GM23338 (cell line): ENCODE data around the gene CDHR5. TPM values are rescaled to one million over a fixed set of nuclear protein-coding genes. Genes with fewer than 3 reads are reported as not detected.

ENCODE experiments used
- ATAC-seq: fragments of 200-7000 bp; cut with Tn5 transposase; 3 replicates; pipeline ENCODE4 v1.9.1; 2020
- DNase-seq: peaks from one replicate; pipeline ENCODE4 v3.0.0-alpha.2; 2015; ENCODE audit warnings: low spot score
- H2AFZ ChIP-seq: fragments of 200-600 bp; sonication (generic); 2 replicates; pipeline ENCODE4 v1.8.0; 2016; ENCODE audit warnings: antibody characterized with exemption, mild to moderate bottlenecking, moderate library complexity
- H3F3A ChIP-seq: fragments of 200-600 bp; sonication (generic); replicated peaks from 2 replicates; pipeline ENCODE4 v1.8.0; 2017; ENCODE audit warnings: antibody characterized with exemption, mixed run types, low read depth
- H3K27ac ChIP-seq: fragments of 200-600 bp; sonication (generic); 2 replicates; pipeline ENCODE4 v1.6.1; 2016; ENCODE audit warnings: low read depth
- H3K27me3 ChIP-seq: fragments of 200-600 bp; sonication (generic); 2 replicates; pipeline ENCODE4 v1.8.0; 2016; ENCODE audit warnings: mild to moderate bottlenecking, mixed run types, moderate library complexity; ENCODE audit not compliant: insufficient read depth
- H3K36me3 ChIP-seq: fragments of 200-600 bp; sonication (generic); 2 replicates; pipeline ENCODE4 v1.8.0; 2016; ENCODE audit warnings: mild to moderate bottlenecking; ENCODE audit not compliant: insufficient read depth
- H3K4me1 ChIP-seq: fragments of 200-600 bp; sonication (generic); 2 replicates; pipeline ENCODE4 v1.8.0; 2016; ENCODE audit warnings: mild to moderate bottlenecking, moderate library complexity; ENCODE audit not compliant: insufficient read depth
- H3K4me2 ChIP-seq: fragments of 200-600 bp; sonication (generic); 2 replicates; pipeline ENCODE4 v1.7.1; 2017; ENCODE audit warnings: mixed run types
- H3K4me3 ChIP-seq: fragments of 200-600 bp; sonication (generic); 2 replicates; pipeline ENCODE4 v1.6.1; 2016; ENCODE audit warnings: mixed run types
- H3K79me2 ChIP-seq: fragments of 200-600 bp; sonication (generic); replicated peaks from 2 replicates; pipeline ENCODE4 v1.8.0; 2017; ENCODE audit warnings: mild to moderate bottlenecking; ENCODE audit not compliant: insufficient read depth
- H3K9me2 ChIP-seq: fragments of 200-600 bp; sonication (generic); 2 replicates; pipeline ENCODE4 v1.8.0; 2017; ENCODE audit not compliant: insufficient read depth
- H4K20me1 ChIP-seq: fragments of 200-600 bp; sonication (generic); replicated peaks from 2 replicates; pipeline ENCODE4 v1.8.0; 2017; ENCODE audit warnings: mild to moderate bottlenecking; ENCODE audit not compliant: insufficient read depth
- H3K27ac Mint-ChIP-seq: 2 replicates; pipeline ENCODE4 v1.8.0; 2020; ENCODE audit warnings: inconsistent platforms, mild to moderate bottlenecking, moderate library complexity, mixed read lengths
- H3K27me3 Mint-ChIP-seq: 3 replicates; pipeline ENCODE4 v1.8.0; 2022; ENCODE audit warnings: low read depth, mild to moderate bottlenecking, moderate library complexity, mixed read lengths, inconsistent platforms; ENCODE audit not compliant: insufficient read depth, poor library complexity
- H3K36me3 Mint-ChIP-seq: 3 replicates; pipeline ENCODE4 v1.8.0; 2021; ENCODE audit warnings: low read depth, mild to moderate bottlenecking, inconsistent platforms, moderate library complexity, mixed read lengths
- H3K4me1 Mint-ChIP-seq: 3 replicates; pipeline ENCODE4 v1.8.0; 2020; ENCODE audit warnings: mild to moderate bottlenecking, inconsistent platforms, mixed read lengths
- H3K4me3 Mint-ChIP-seq: 3 replicates; pipeline ENCODE4 v1.8.0; 2021; ENCODE audit warnings: moderate library complexity, mild to moderate bottlenecking, inconsistent platforms, mixed read lengths
- H3K9me3 Mint-ChIP-seq: 3 replicates; pipeline ENCODE4 v1.8.0; 2020; ENCODE audit warnings: moderate library complexity, mild to moderate bottlenecking, inconsistent platforms, mixed read lengths
- CREB1 ChIP-seq: fragments of 250-450 bp; sonication (Bioruptor Pico); IDR thresholded peaks from 2 replicates; pipeline ENCODE4 v1.5.0; 2020; ENCODE audit warnings: low read depth, mild to moderate bottlenecking, moderate library complexity
- EZH2 ChIP-seq: fragments of 200-600 bp; sonication (generic); IDR thresholded peaks from one replicate; pipeline ENCODE4 v1.8.0; 2017; ENCODE audit warnings: antibody characterized with exemption, mild to moderate bottlenecking, low read depth; ENCODE audit not compliant: unreplicated experiment
- EZH2phosphoT487 ChIP-seq: fragments of 200-600 bp; sonication (generic); IDR thresholded peaks from one replicate; pipeline ENCODE4 v1.8.1; 2018; ENCODE audit warnings: antibody characterized with exemption; ENCODE audit not compliant: unreplicated experiment
- JUNB ChIP-seq: IDR thresholded peaks from one replicate; pipeline ENCODE4 v1.6.1; 2016; ENCODE audit warnings: antibody characterized with exemption; ENCODE audit not compliant: unreplicated experiment
- NANOG ChIP-seq: IDR thresholded peaks from 2 replicates; pipeline ENCODE4 v1.6.1; 2016; ENCODE audit warnings: antibody characterized with exemption, borderline replicate concordance
- POLR2AphosphoS5 ChIP-seq: IDR thresholded peaks from 2 replicates; pipeline ENCODE4 v1.6.1; 2016; ENCODE audit warnings: antibody characterized with exemption, low read depth
- STAT1 ChIP-seq: IDR thresholded peaks from one replicate; pipeline ENCODE4 v1.6.1; 2016; ENCODE audit warnings: antibody characterized with exemption; ENCODE audit not compliant: unreplicated experiment
- ZNF331 ChIP-seq: fragments of 250-450 bp; sonication (Bioruptor Pico); IDR thresholded peaks from 2 replicates; pipeline ENCODE4 v1.5.0; 2020; ENCODE audit warnings: low read depth, mild to moderate bottlenecking, moderate library complexity
- ZNF462 ChIP-seq: fragments of 250-450 bp; sonication (Bioruptor Pico); IDR thresholded peaks from 2 replicates; pipeline ENCODE4 v1.5.0; 2020; ENCODE audit warnings: mild to moderate bottlenecking, moderate library complexity
- polyA plus RNA-seq: library from polyadenylated mRNA; unstranded; fragments of >200 nt; fragmentation: Nextera tagmentation; extraction: Ambion mirVana; gene quantifications from 2 replicates; pipeline ENCODE4 v1.2.1, GENCODE V29; 2016
- total RNA-seq: library from RNA; depleted of rRNA; stranded (reverse); fragments of >200 nt; shearing (Covaris generic); gene quantifications from 2 replicates; pipeline ENCODE4 v1.2.3, GENCODE V29; 2014

CDHR5 gene
- total and polyA plus RNA-seq, 2 experiments from 2014 or later = not detected

DNA sequence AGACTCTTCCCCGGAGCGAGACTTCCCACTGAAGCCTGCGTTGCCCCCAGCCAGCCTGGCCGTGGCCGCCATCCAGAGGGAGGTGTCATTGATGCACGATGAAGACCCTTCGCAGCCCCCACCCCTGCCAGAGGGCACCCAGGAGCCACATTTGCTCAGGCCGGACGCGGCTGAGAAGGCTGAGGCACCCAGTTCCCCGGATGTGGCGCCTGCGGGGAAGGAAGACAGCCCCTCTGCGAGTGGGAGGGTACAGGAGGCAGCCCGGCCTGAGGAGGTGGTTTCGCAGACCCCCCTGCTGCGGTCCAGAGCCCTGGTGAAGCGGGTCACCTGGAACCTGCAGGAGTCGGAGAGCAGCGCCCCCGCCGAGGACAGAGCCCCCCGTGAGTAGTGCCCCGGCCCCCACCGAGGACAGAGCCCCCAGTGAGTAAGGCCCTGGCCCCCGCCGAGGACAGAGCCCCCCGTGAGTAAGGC, 15.4 kb downstream of the CDHR5 start:
- no peak overlapping the region for H3K27ac ChIP-seq
- H3K4me1 ChIP-seq = peaks cover 4% of the 10 kb centered on the region; the same call in 1 of the 2 replicates
- ATAC-seq (no peak), DNase-seq (no peak)
- no peak overlapping the region for H3K4me3 ChIP-seq
- H3K9me2 ChIP-seq = no peaks in the 10 kb centered on the region
- H2AFZ ChIP-seq = no peak overlapping the region
- Mint-ChIP-seq H3K36me3 (peaks cover 48% of the 10 kb centered on the region), H3K27me3 (peaks cover 9% of the 10 kb centered on the region), H3K27ac (no peak overlapping the region), H3K4me1 (peaks cover 5% of the 10 kb centered on the region), H3K9me3 (no peaks in the 10 kb centered on the region), H3K4me3 (no peak overlapping the region)
- H3K27me3 ChIP-seq = no peaks in the 10 kb centered on the region
- peaks cover 18% of the 10 kb centered on the region; the same call in 1 of the 2 replicates for H4K20me1 ChIP-seq
- H3F3A ChIP-seq = peaks cover 34% of the 10 kb centered on the region
- no peak overlapping the region for H3K4me2 ChIP-seq
- TF ChIP-seq EZH2 (no peak), JUNB (no peak), CREB1 (CRISPR knock-in tag) (no peak)
- H3K79me2 ChIP-seq = 0 out of 2 replicates have a peak, but pooled peaks cover 4% of the 10 kb centered on the region
- 0 out of 2 replicates have a peak, but pooled peaks cover 10% of the 10 kb centered on the region for H3K36me3 ChIP-seq

- H3K27me3 Mint-ChIP-seq = peaks cover 13% of the 10 kb centered on the region
- no peak overlapping the region for H3K4me3 Mint-ChIP-seq
- no peak overlapping the region for H3K4me3 ChIP-seq
- TF ChIP-seq EZH2phosphoT487 (no peak), ZNF331 (CRISPR knock-in tag) (no peak), NANOG (no peak), STAT1 (no peak)
- H3K36me3 Mint-ChIP-seq = peaks cover 54% of the 10 kb centered on the region
- no peaks in the 10 kb centered on the region for H3K27me3 ChIP-seq
- no peak overlapping the region for H3K27ac Mint-ChIP-seq
- H4K20me1 ChIP-seq = peaks cover 13% of the 10 kb centered on the region; the same call in 1 of the 2 replicates
- no peak for ATAC-seq
- H3F3A ChIP-seq = peaks cover 33% of the 10 kb centered on the region
- H3K27ac ChIP-seq = no peak overlapping the region
- no peak overlapping the region for H2AFZ ChIP-seq
- no peak overlapping the region for H3K4me2 ChIP-seq
- no peaks in the 10 kb centered on the region for H3K9me3 Mint-ChIP-seq
- no peaks in the 10 kb centered on the region for H3K9me2 ChIP-seq
- no peaks in the 10 kb centered on the region for H3K4me1 ChIP-seq
- 0 out of 2 replicates have a peak, but pooled peaks cover 4% of the 10 kb centered on the region for H3K79me2 ChIP-seq
- peaks cover 14% of the 10 kb centered on the region; the same call in 1 of the 2 replicates for H3K36me3 ChIP-seq
- DNase-seq = no peak
- H3K4me1 Mint-ChIP-seq = peaks cover 5% of the 10 kb centered on the region
Measured at GRCh38 chr11:608791-609251, 15.9 kb downstream of the CDHR5 start.

GRCh38 chr11:607971-608659, 16.6 kb downstream of the CDHR5 start:
- peaks cover 17% of the 10 kb centered on the region; the same call in 1 of the 2 replicates for H3K36me3 ChIP-seq
- peaks cover 10% of the 10 kb centered on the region; the same call in 1 of the 2 replicates for H4K20me1 ChIP-seq
- no peak for ATAC-seq
- no peaks in the 10 kb centered on the region for H3K9me3 Mint-ChIP-seq
- no peak overlapping the region for H3K4me3 ChIP-seq
- H3K27me3 Mint-ChIP-seq = peaks cover 13% of the 10 kb centered on the region
- H3K4me1 Mint-ChIP-seq = peaks cover 5% of the 10 kb centered on the region
- peaks cover 57% of the 10 kb centered on the region for H3K36me3 Mint-ChIP-seq
- H3K79me2 ChIP-seq = 0 out of 2 replicates have a peak, but pooled peaks cover 4% of the 10 kb centered on the region
- H3K9me2 ChIP-seq = no peaks in the 10 kb centered on the region
- H3F3A ChIP-seq = peaks cover 34% of the 10 kb centered on the region
- H3K4me1 ChIP-seq = no peaks in the 10 kb centered on the region
- H3K4me3 Mint-ChIP-seq = no peak overlapping the region
- TF ChIP-seq ZNF331 (CRISPR knock-in tag) (no peak), JUNB (no peak), POLR2AphosphoS5 (no peak), NANOG (no peak), STAT1 (no peak), ZNF462 (no peak), CREB1 (CRISPR knock-in tag) (no peak), EZH2 (no peak)
- no peak for DNase-seq
- H3K27ac ChIP-seq = no peak overlapping the region
- H2AFZ ChIP-seq = no peak overlapping the region
- no peaks in the 10 kb centered on the region for H3K27me3 ChIP-seq
- H3K27ac Mint-ChIP-seq = no peak overlapping the region
- H3K4me2 ChIP-seq = no peak overlapping the region
